Measurements from ENCODE around the gene ATRN.

The ATRN gene

DNA sequence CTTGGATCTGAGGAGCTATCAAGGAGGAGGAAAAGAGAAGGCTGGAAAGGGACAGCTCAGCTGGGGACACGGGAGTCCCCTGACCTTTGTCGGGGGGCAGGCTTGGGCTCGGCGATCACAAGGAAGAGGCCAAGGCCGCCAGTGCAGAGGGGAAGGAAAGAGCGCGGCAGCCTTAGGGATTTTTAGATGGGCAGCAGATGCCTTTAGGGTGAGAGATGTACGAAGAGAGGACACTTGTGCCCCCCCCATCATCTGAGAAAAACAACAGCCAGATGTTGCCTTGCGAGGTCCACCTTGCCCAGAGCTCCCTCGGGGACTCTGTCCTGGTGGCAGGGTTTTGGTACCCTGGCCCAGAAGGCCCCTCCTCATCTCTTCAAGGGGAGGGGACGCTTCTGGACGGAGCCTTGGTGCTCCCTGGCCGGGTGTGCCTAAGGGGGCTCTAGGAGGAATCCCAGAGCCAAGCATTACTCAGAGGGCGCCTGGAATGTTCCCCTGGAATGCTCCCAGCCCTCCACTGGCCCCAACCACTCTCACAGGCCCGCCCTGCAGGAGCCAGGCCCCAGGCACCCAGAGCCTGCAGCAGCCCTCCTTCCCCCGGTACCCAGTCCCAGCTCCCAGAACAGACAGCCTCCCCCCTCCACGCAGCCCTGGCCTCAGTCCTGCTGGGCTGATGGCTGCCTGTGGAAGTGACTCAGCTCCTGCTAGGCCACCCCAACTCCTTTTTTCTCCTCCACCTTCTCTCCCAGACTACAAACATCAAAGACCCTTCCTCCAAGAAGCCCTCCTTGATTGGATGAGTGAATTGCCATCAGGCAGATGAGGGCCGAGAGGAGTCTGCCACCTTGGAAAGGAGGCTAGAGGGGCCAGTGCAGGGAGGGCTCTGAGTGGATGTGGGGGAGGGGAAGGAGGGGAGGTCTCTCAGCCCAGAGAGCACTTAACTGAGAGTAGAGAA lies 209.2 kb downstream of the ATRN start:
- FAIRE-seq = no peak

DNA sequence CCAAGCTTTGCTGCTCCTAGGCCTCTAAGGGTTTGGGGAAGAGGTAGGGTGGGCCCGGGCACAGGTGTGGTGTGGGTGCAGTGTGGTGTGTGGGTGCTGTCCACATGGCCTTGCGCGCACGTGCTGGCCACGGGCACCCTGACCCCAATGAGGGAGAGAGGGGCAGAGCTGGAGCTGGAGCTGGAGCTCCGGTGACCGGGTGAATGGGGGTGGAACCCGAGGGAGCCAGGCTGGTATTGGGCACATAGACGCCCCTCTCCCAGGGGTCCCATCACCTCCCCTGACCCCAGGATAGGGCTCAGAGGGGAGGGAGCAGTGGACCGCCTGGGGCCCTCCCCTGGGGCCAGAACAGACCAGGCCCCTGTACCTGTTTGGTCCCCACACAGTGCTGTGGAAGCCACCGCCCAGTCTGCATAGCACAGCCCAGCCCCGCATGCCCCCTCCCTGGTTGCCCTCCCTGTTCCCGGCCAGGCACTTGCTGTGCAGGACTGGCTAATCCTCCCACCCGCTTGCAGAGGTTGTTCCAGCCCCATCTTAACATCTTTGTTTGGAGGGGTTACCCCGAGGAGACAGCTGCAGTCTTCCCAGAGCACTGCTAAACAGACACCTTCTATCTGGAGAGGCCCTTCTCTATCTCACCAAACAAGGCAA lies 210.0 kb downstream of the ATRN start:
- FAIRE-seq = no peak

DNA sequence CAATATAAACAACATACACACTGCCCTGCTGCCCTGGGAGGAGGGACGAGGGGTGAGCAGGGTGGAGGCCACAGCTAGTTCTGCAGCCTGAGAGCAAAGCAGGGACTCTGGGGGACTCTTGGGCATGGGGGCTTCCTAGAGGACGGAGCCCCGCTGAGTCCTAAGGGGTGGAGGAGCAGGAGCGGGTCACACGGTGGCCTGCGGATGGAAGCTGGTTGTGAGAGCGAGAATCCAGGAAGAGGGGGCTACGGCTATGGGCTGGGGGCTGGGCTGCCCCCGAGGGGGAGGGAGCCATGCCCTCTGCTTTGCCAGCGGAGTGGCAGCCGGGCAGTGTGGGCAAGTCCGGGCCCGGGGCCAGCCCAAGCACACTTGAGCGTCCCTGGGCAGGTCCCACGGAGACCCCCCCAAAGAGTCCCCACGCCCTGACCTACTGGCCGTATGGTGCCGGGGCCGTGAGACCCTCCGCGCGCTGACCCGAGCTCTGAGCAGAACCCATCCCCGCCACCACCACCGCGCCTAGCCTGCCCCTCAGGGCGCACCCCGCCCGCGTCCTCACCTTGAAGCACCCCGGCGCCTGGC lies 210.6 kb downstream of the ATRN start:
- no peak for FAIRE-seq

DNA sequence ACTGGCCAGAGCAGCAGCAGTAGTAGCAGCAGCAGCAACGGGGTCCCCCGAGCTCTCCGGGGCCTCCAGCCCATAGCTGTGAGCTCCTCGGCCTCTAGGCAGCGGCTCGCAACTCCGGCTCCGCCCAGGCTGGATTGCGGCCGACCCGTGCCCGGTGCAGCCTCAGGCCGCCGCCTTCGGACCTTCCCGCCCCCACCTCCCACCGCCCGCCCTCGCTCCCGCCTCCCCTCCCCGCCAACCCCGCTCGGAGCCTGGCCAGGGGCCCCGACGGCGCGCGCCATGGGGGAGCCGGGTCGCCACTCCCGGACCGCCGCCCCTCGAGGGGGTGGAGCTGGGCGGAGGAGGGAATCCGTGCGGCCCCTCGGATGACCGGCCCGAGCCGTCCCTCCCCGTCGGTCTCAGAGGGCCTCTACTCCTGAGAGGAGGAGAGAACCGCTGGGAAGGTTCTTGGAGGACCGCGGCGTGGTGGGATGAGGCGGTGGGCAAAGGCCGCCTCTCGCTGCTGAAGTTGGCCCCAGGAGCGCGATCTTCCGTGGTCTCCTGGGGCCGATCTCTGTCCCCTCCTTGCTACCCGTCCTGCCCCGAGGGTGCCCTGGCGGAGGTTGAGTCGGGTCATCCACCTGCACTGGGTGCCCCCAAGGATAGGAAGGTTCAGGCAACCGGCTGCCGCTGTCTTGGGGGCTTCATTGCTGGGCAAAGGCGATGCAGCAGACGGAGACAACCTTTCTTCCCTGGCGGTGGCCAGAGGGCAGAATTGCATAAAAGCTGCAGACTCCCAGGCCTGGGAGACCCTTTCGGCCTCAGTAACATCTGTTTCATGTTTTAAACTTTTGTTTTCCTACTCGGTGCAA lies 211.3 kb downstream of the ATRN start, which contains the start of gene ADAM33:
ADAM33 (minus strand) TSS at position 80 of the 851 bp plus-strand sequence; CDS start at position 74, 6 bp downstream.
- FAIRE-seq = no peak

DNA sequence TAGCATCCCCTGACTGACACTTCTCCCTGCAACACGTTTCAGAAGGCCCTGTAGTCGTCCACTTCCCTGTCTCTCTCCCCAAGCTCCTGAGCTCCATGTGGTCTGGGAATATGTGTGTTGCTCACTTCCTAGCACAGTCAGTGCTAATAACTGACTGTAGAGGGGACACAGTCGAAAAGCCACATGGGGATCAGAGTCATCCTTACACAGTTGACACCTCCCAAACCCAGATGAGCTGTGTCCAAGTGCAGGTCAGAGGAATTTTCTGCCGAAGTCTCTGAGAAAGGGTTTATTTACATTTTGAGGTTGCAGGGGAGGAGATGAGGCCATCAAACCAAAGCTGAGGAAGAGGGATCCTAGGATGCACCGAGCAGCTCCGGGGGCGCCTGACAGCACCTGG lies 214.5 kb downstream of the ATRN start:
- FAIRE-seq = no peak

DNA sequence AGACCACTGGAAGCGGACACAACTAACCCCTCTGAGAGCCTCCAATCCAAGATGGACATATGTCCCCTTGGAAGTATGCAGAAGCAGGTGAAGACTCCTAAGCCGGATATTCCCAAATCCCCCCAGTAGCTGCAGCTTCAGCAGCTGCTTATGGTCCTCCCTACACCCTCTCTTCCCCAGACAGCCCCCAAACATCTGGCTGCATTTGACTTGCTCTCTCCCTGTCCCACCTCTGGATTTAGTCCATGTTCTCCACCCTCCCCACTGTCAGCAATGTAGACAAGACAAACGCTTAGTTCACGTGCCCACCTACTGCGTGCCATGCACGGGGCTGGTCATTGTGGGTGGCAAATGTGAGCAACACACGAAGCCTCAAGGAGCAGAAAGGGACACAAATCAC lies 215.6 kb downstream of the ATRN start:
- FAIRE-seq = no peak

DNA sequence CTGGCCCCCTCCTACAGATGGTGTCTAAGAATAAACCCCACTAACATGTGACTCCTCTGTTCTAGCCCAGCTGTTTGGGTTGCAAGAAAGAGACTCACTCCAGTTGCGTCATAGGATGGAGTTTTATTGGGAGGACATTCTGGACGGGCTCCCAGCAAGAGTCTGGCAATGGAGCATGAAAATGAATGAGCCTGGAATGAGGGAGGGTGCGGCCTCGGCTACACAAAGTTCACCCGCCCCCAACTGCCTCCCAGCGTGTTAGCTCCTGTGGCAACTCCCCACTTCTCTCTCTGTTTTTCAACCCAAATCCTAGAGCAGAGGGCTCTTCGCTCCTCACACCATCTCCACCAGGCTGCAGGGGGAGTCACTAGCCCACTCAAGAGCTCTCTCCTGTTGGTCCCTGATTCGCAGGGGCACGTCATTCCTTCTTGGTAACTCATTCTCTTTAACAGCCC lies 216.1 kb downstream of the ATRN start:
- no peak for FAIRE-seq

DNA sequence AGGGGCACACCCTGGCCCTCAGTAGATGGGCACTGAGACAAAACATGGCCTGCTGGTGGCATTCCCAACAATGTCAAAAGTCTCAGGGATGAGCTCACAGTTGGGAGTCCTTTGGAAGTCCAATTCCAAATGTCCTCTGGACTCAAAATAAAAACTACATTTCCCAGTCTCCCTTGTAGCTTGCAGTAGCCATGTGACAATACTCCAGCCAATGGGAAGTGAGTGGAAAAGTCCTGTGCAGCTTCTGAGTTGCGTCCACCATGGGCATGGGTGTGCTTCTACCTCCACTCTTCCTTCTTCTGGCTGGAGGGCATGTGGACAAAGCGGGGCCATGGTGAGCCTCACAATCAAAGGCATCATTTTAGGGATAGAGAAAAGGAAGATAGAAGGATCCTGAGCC lies 216.8 kb downstream of the ATRN start:
- no peak for FAIRE-seq

DNA sequence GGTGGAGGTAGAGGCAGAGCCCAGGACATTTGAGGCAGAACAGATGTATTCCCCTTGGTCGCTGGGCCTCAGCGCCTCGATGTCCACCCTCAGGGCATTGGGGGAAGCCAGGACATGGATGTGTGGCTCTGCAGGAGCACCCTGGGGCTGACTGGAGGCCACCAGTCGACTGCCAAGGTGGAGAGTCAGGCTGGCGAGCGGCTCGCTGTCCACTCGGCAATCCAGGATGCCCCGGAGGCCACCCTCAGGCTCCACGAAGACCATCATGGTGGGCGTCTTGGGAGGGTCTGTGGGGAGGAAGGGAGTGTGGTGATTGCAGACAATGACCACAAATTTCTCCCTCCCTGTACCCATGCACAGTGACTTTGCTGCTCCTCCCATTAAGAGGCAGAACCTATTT lies 219.2 kb downstream of the ATRN start:
- no peak for FAIRE-seq

DNA sequence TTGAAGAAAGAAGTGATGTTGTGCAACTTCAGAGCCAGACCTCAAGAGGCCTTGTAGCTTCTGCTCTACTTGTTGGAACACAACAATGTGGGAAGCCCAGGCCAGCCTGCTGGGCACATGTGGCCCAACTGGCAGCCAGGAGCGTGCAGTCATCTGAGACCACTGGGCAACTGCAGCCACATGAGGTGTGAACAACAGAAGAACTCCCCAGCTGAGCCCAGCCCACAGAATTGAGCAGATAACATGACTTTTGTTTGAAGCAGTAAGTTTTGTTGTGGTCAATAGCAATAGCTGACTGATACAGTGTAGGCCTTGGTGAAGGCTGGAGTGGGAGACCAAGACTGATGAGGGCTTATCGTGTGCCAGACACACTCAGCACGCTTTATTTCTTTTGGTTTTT lies 219.6 kb downstream of the ATRN start:
- no peak for FAIRE-seq

DNA sequence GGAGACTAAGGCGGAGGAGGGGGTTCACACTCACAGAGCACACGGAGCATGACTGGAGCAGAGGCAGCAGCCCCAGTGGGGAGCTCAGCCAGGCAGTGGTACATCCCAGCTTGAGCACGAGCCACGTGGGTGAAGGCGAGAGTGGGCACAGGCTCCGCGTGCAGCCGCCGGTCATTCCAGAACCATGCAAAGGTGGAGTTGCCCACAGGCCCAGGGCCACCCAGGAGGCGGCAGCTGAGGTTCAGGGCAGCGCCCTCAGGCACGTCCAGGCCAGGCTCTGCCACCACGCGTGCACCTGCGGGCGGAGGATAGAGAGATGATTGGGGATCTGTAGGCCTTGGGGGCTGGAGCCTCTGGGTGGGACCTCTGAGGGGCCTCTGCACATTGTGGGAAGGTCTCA lies 220.5 kb downstream of the ATRN start:
- no peak for FAIRE-seq

DNA sequence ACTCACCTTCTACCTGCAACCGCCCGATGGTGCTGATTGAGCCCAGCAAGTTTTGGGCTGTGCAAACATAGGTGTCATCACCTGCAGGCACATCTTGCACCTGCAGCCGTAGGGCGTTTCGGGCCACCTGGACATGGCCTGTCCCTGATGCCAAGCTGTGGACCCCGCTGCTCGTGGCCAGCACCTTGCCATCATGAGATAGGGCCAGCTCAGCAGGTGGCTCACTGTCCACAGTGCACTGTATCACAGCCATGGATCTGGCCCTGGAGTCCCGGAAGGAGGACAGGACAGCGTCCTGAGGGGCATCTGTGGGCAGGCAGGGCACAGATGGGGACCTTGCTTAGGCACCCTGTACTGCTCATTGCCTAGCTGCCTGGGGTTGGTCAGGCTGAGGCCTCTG lies 221.1 kb downstream of the ATRN start:
- FAIRE-seq = no peak

DNA sequence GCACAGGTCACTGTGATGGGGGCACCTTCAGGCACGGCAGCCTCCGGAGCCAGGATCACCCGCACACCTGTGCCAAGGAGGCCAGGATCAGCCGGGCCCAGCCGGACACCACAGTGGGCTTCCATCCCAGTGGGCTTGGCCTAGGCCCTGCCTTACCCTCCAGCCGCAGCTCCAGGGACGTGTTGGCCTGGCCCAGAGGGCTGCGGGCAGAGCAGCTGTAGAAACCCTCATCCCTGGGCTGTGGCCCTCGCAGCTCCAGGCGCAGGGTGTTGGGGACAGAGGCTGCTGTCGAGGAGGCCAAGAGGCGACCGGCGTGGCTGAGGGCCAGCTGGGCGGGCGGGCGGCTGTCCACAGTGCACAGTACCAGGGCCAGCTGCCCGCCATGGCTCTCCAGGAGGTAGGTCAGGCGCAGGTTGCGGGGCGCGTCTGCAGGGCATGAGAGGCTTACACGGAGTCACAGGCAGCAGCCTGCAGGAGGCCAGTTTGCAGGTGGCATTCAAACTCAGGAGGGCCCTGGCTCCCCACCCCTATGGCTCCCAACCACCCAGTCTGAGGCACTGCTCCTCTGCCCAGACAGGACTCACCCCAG lies 222.0 kb downstream of the ATRN start:
- no peak for FAIRE-seq

DNA sequence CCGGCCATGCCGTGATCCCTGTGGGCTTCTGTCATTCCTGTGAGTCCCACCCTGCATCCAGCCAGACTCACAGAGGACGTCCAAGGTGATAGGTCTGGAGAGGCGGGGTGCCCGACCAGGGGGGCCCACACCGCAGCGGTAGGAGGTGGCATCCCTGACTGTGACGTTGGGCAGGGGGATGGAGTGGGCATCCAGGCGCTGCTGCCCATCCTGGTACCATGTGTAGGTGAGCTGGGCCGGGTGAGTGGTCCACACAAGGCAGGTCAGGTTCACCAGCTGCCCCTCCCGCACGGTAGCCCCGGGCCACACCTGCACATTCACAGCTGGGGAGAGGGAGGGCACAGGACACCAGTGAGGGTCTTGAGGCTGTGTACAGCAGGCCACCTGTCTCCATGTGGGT lies 222.6 kb downstream of the ATRN start:
- FAIRE-seq = no peak

DNA sequence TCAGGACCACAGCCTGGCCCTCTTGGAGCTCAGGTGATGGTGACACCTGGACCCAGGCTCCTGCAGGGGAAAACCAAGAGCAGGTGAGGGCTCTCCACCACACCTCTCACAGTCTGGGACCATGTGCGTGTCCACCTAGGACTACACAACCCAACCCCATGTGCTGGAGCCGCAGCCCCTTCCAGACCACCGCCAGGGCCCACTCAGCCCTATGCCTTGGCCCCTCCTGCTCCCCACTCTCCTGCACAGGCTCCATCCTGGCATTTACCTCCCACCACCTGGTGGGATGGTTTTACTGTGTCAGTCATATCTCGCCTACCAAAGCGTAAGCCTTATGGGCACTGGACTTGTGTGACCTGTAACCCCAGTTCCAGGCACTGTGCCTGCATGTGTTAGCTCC lies 224.0 kb downstream of the ATRN start:
- FAIRE-seq = no peak

DNA sequence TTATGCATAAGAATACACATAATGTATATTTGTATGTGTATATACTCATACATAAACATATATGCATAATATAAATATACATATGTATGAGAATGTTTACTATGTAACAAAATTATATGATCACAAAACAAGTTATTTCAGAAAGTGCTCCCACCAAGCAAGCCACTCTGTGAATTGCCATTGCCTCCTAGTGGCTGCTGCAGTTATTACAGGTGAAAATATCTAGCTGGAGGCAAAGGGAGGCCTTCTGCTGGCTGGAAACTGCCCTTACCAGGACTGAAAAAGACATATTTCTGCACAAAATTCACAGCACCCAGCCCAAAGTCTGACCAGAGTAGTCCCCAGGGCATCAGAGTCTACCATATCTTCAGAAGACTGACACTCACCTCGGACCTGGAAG lies 225.4 kb downstream of the ATRN start:
- no peak for FAIRE-seq

DNA sequence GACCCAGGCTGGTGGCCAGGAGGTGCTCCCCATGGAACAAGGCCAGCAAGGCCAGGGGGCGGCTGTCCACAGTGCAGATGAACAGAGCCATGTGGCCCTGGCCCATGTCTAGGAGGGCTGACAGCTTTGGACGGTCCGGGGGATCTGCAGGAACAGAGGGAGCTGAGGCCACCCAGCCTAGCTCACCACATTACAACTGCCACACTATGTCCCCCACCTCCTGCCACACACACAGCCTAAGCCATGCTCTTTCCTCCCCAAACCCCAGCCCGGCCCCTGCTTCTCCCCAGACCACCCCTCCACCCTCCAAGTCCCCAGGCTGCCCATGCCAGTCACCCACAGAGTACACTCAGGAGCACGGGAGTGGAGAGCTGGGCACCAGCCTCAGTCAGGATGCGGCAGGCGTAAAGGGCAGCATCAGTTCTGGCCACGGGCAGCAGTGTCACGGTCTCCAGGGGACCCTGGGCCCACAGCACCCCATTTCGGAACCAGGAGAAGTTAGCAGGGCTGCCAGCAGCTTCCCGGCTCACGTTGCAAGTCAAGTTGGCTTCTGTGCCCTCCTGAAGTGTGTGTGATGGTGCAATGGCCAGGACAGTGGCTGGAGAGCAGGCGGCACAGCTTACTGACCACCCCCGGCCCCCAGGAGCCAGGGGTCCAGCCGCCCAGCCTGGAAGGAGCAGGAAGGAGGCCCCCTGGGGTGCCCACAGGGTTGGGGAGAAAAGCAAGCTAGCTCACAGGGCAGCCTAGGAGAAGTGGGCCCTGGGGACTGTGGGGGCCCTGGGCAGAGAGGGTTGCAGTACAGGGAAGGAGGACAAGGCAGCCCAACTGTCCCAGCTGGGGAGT lies 226.1 kb downstream of the ATRN start:
- FAIRE-seq = no peak

DNA sequence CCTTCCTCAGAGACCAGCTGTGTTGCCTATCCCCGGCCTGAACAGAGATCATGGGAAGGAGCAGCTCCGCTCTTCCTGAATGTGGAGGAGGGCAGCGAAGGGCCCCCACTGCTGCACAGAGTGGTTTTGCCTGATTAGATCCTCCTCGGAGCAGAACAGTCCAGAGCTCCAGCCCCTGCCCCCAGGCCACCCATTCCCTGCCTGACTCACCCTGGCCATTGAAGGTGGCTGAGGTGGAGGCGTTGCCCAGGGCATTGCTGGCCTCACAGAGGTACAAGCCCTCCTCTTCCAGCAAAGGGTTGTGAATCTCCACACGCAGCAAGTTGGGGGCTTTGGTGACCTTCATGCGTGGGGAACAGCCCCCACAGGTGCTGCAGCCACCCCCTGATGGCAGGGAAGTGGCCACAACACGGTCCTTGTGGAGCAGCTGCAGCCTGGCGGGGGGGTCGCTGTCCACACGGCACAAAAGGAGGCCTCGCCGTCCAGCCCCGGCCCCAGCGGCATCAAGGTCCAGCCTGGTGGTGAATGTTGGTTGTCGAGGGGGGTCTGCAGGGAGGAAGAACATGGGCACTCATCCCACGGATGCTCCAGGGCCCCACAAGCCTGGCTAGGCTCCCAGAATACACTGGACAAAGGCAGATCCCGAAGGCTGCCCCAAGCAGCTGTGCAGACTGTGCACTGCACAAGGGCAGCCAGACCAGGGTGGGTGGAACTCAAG lies 226.9 kb downstream of the ATRN start:
- no peak for FAIRE-seq

DNA sequence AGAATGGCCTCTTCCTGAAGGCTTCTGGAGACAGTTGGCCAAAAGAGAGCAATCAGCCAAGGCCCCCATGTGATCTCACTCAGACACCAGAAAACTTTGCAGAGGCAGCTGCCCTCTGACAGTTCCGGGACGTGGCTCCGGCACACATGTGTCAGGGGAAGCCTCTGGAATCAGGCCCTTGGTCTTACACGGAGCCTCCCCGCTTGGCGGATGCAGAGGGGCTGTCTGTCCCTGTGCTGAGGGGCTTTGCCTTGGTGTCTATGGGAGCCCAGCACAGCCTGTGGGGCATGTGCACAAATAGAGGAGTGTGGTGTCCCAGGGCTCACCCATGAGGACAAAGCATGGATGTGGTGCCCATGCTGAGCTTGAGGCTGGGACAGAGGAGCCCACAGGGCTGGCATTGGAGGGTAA lies 227.8 kb downstream of the ATRN start:
- no peak for FAIRE-seq

DNA sequence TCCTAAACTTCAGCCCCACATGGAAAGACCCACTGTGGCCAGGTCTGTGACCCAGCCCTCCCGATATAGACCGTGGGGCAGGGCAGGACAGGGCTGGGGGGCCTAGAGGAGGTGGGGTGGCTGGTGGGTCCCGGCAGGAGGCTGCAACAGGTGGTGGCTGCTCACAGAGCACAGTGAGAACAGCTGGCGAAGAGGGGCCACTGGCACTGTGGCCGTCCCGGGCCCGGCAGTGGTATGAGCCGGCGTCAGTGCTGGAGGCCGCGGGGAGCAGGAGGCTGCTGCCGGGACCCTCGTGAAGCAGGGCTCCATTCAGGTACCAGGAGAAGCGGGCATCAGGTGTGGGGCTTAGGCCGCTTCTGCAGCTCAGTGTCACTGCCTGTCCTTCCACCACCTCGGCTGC lies 228.2 kb downstream of the ATRN start:
- no peak for FAIRE-seq

Data from colon (tissue), 2 donors.